Cerebellar nuclear complex (tissue), 1 donor: Measurements from ENCODE around the gene OR5A2.
"Not testable (repeated sequence)": the region's sequence is repeated elsewhere in the genome, so short reads cannot be mapped to it uniquely, and the experiment has no call there.

Experiments
- DNase-seq, 2 experiments: peaks; one replicate each; lab custom pipeline; 2025; lab: John Stamatoyannopoulos, UW

Gene OR5A2

DNA sequence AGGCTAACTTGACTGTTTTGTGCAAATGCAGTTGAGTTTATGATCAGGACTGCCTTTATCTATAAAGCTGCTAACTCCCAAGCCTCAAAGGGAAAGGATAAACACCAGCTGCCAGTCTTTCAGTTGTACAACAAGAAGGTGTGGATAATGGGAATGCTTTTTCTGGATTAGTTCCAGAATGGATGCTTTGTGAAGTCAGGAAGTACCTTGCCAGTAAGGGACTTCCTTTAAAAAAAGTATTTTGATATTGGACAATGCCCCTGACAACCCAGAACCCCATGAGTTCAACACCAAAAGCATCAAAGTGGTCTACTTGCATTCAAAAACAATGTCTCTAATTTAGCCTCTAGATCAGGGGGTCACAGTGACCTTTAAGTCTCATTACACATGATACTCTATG lies 32.0 kb downstream of the OR5A2 start:
- DNase-seq: no peak

DNA sequence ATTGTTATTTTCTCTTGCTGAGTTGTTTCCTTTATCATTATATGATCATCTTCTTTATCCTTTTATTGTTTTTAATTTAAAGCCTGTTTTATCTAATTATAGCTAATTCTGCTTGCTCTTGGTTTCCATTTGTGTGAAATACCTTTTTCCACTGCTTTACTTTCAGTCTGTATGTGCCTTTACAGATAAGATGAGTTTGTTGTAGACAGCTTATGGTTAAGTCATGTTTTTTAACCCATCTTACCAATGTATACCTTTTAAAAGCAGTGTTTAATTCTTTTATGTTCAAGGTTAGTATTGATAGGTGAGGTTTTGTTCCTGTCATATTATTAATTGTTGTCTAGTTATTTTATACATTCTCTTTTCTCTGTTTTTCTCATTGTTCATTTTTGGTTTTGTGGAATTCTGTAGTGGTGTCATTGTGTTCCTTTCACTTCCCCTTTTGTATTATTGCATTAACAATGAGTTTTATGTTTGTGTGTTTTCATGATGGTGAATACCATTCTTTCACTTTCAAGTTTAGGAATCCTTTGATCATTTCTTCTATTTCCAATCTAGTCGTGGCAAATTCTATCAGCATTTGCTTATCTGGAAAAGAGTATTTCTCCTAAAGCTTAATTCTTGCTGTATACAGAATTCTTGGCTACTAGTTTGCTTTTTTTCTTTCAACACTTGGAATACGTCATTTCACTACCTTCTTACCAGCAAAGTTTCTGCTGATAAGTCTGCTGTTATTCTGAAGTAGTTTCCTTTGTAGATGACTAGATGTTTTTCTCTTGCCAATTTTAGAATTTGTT lies 45.8 kb downstream of the OR5A2 start:
- no peak for DNase-seq

DNA sequence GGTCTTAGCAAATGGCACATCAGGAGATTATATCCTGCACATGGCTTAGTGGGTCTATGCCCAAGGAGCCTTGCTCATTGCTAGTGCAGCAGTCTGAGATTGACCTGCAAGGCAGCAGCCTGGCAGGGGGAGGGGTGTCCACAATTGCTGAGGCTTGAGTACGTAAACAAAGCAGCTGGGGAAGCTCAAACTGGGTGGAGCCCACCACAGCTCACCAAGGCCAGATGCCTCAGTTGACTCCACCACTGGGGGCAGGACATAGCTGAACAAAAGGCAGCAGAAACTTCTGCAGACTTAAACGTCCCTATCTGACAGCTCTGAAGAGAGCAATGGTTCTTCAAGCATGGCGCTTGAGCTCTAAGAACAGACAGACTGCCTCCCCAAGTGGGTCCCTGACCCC lies 53.9 kb downstream of the OR5A2 start:
- DNase-seq: not testable (repeated sequence)

DNA sequence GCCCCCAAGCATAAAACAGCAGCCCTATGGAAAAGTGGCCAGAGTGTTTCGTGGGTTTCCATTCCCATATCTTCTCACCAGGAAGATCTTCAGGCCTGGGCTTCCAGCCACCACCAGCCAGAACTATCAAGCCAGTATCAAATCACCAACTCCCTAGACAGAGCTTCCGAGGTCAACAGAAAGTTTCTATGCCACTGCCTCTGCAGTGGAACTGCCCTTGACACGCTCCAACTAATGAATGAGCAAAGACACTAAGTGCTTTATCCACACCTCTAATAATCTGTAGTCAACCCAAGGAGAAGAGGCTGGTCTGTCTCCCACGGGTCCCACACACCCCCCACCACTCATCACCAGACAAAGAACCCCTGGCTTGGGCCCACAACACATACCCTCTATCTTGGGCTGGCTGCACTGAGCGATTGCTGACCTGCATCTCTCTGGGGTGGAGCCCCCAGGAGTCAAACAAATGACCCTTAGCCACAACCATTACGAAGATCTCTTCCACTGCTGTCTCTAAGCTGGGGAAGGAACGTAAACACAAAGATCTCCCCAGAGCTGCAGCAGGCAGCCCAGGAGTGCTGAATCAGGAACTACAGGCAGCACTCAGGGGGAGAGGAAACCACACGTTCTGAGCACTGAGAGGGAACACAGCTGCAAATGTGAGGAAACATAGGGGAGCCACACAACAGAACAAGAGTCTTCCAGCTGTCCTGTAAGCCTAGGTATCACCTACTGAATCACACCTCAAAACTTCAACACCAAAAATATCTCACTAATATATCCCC lies 57.8 kb downstream of the OR5A2 start:
- DNase-seq: no peak
